Mesenteric fat pad (tissue), 1 donor: ENCODE results near the gene GNPAT. TPM values are rescaled to one million over a fixed set of nuclear protein-coding genes. Genes with fewer than 3 reads are reported as not detected.

ENCODE experiments used
- DNase-seq: peaks from one replicate; pipeline ENCODE4 v3.0.0-alpha.2; 2020; ENCODE audit warnings: low spot score
- total RNA-seq: library from RNA; stranded (reverse); fragmentation: NEBNext Ultra II Directional; extraction: Animal tissue kit (Norgen Biotek cat#: 25700); gene quantifications from one replicate; pipeline ENCODE4 v1.2.1, GENCODE V29; 2021
- donor health status: DM: yes; HTN: yes; CAD: no.

The GNPAT gene
- total RNA-seq, 1 donor from 2014 or later, result 32.9 TPM

GRCh38 chr1:231315887-231316286 lies 74.9 kb downstream of the GNPAT start:
- DNase-seq, result no peak

GRCh38 chr1:231317306-231318014 lies 76.4 kb downstream of the GNPAT start:
- DNase-seq, result no peak

GRCh38 chr1:231318015-231318355 lies 77.0 kb downstream of the GNPAT start:
- no peak for DNase-seq

GRCh38 chr1:231318568-231318967 lies 77.6 kb downstream of the GNPAT start:
- no peak for DNase-seq

- no peak for DNase-seq
Observed at GRCh38 chr1:231319080-231319479, 78.1 kb downstream of the GNPAT start.

GRCh38 chr1:231322880-231323530 lies 82.0 kb downstream of the GNPAT start:
- no peak for DNase-seq

- no peak for DNase-seq
Observed at GRCh38 chr1:231324660-231325059, 83.6 kb downstream of the GNPAT start.

- DNase-seq, result no peak
Observed at GRCh38 chr1:231326248-231326647, 85.2 kb downstream of the GNPAT start.

Other genes with a start within 250 kb of the GNPAT start
- 181 TPM for gene FAM89A, start 201.0 kb upstream of the GNPAT start, total RNA-seq
- gene TRIM67, start 79.2 kb upstream of the GNPAT start, total RNA-seq, result 0.22 TPM
- gene EXOC8, start 96.6 kb downstream of the GNPAT start, total RNA-seq, result 14.6 TPM
- 8.5 TPM for gene SPRTN, start 97.1 kb downstream of the GNPAT start, total RNA-seq
- gene EGLN1, start 181.1 kb downstream of the GNPAT start, total RNA-seq, result 32.3 TPM